K562 (cell line): Measurements from ENCODE around the gene CLCNKB. TPM values are rescaled to one million over a fixed set of nuclear protein-coding genes. Genes with fewer than 3 reads are reported as not detected.

Experiments
- ATF7 ChIP-seq: fragments of 450-650 bp; IDR thresholded peaks from 2 replicates; pipeline ENCODE4 v1.7.1; 2014; ENCODE audit warnings: mild to moderate bottlenecking, moderate library complexity
- CBX2 ChIP-seq: fragments of 200-600 bp; sonication (generic); IDR thresholded peaks from one replicate; pipeline ENCODE4 v1.6.1; 2012; ENCODE audit warnings: mild to moderate bottlenecking, low read length, inconsistent platforms; ENCODE audit not compliant: insufficient read depth, poor library complexity, severe bottlenecking
- MTA3 ChIP-seq: fragments of 450-650 bp; formaldehyde crosslinking; IDR thresholded peaks from 2 replicates; pipeline ENCODE4 v1.6.1; 2017; ENCODE audit warnings: mild to moderate bottlenecking, borderline replicate concordance
- NRF1 ChIP-seq, 2 experiments: fragments of 450-650 bp; IDR thresholded peaks in 1 of 2; conservative IDR thresholded peaks in 1 of 2; 2 replicates each; pipeline ENCODE4 v1.6.1; 2014; ENCODE audit warnings: mild to moderate bottlenecking in 2 of 2
- TBP ChIP-seq: optimal IDR thresholded peaks from 2 replicates; pipeline ENCODE3; 2011; ENCODE audit warnings: low read depth, low read length, improper control_type of control experiment
- TEAD1 ChIP-seq, 2 experiments: fragments of 450-650 bp in 1 of 2; sonication (generic) in 1 of 2; formaldehyde crosslinking; IDR thresholded peaks; 2 replicates each; pipeline versions ENCODE4 v1.4.0 to v1.8.0; 2020 to 2022; ENCODE audit warnings: mild to moderate bottlenecking in 2 of 2, missing genetic modification reagents in 1 of 2
- ZNF507 ChIP-seq: conservative IDR thresholded peaks from 2 replicates; pipeline ENCODE4 v1.6.1; 2017; ENCODE audit warnings: missing genetic modification characterization, missing compliant biosample characterization
- polyA plus RNA-seq, 8 experiments: library from polyadenylated mRNA; depleted of rRNA in 4 of 8; stranded (reverse) in 5 of 8; unstranded in 3 of 8; fragments of >200 nt; fragmentation: Nextera tagmentation in 2 of 8; fragmentation: Illumina TruSeq in 1 of 8; extraction: Ambion mirVana in 2 of 8; extraction: Trizol in 1 of 8; gene quantifications; 2 replicates each; pipeline versions ENCODE4 v1.2.1 to v1.2.3, GENCODE V29; 2011 to 2014; ENCODE audit warnings: inconsistent platforms in 1 of 8, missing spikeins in 1 of 8
- total RNA-seq, 7 experiments: library from RNA; depleted of rRNA in 6 of 7; stranded (reverse); fragments of >200 nt in 6 of 7; fragmentation: Illumina TruSeq in 2 of 7; extraction: Trizol in 2 of 7; gene quantifications; 2 replicates each; pipeline versions ENCODE4 v1.2.1 to v1.2.3, GENCODE V29; 2011 to 2021; ENCODE audit warnings: low replicate concordance in 1 of 7
- TF ChIP-seq, protein P1 (sequence below), 2 experiments: fragments of 450-650 bp; formaldehyde crosslinking in 1 of 2; IDR thresholded peaks; 2 replicates each; pipeline versions ENCODE4 v1.4.0 to v1.6.1; 2014 to 2020; ENCODE audit warnings: mild to moderate bottlenecking in 2 of 2, borderline replicate concordance in 1 of 2, low read depth in 1 of 2
- TF ChIP-seq, protein P2 (sequence below): fragments of 200-800 bp; sonication (Bioruptor generic); IDR thresholded peaks from 2 replicates; pipeline ENCODE4 v1.6.1; 2017; ENCODE audit warnings: missing genetic modification characterization, missing compliant biosample characterization
- TF ChIP-seq, protein P3 (sequence below): fragments of 250-450 bp; sonication (Bioruptor Pico); IDR thresholded peaks from 2 replicates; pipeline ENCODE4 v1.4.0; 2020

Gene CLCNKB
- total and polyA plus RNA-seq, 9 of the 15 experiments (the other 6 are each of a cell fraction or from before 2014, with no cell fraction given): 0.08 to 1.7 (median 0.64) TPM

DNA sequence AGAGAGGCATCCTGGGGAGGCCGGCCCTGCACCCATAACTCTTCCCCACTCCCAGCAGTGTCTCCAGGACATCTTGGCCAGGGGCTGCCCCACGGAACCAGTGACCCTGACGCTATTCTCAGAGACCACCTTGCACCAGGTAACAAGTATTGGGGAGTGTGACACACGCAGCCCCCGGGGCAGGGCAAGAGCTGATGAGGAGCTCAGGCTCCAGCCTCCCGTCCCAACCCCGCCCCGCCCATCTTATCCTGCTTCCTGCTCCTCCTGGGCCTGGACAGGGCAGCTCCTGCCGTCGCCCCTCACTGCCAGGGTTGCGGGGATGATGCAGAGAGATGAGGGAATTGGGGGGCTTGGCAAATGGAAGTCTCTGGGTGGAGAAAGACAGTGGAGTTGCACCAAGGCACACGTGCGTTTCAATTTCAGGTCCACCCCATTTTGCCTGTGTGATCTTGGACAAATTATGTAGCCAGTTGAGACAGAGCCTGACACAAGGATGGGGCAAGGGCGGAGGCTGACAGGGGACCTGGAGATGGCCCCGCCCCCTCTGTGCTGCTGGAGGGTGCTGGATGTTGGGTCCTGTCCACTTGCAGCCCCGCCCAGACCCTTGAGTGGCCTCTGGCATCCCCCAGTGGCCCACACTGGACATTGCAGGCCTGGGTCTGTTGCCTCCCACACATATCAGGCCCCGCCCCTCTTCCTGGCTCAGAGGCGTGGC is 11.0 kb upstream of the CLCNKB start (continued):
- TF ChIP-seq CBX2 (no peak), NRF1 (conservative IDR thresholded peaks at IDR 0.05 in 1 of 2, IDR thresholded peaks at IDR 0.05 in 1 of 2) (peak; percentile 29 to 49; a peak in 3 of 4 replicates), TEAD1 (CRISPR knock-in tag; IDR thresholded peaks at IDR 0.05) (peak; percentile 65 to 86; a peak in 3 of 4 replicates), MTA3 (peak; percentile 74; the same call in 1 of the 2 replicates), TBP (peak; percentile 21), ZNF507 (tag) (no peak), ATF7 (peak; percentile 76)
- TF ChIP-seq, protein P1, sequence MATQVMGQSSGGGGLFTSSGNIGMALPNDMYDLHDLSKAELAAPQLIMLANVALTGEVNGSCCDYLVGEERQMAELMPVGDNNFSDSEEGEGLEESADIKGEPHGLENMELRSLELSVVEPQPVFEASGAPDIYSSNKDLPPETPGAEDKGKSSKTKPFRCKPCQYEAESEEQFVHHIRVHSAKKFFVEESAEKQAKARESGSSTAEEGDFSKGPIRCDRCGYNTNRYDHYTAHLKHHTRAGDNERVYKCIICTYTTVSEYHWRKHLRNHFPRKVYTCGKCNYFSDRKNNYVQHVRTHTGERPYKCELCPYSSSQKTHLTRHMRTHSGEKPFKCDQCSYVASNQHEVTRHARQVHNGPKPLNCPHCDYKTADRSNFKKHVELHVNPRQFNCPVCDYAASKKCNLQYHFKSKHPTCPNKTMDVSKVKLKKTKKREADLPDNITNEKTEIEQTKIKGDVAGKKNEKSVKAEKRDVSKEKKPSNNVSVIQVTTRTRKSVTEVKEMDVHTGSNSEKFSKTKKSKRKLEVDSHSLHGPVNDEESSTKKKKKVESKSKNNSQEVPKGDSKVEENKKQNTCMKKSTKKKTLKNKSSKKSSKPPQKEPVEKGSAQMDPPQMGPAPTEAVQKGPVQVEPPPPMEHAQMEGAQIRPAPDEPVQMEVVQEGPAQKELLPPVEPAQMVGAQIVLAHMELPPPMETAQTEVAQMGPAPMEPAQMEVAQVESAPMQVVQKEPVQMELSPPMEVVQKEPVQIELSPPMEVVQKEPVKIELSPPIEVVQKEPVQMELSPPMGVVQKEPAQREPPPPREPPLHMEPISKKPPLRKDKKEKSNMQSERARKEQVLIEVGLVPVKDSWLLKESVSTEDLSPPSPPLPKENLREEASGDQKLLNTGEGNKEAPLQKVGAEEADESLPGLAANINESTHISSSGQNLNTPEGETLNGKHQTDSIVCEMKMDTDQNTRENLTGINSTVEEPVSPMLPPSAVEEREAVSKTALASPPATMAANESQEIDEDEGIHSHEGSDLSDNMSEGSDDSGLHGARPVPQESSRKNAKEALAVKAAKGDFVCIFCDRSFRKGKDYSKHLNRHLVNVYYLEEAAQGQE (IDR thresholded peaks at IDR 0.05; ENCODE audit: borderline replicate concordance): peak; percentile 96
- TF ChIP-seq, protein P1 (CRISPR knock-in tag; IDR thresholded peaks at IDR 0.05; ENCODE audit: low read depth): no peak
- TF ChIP-seq, protein P2, sequence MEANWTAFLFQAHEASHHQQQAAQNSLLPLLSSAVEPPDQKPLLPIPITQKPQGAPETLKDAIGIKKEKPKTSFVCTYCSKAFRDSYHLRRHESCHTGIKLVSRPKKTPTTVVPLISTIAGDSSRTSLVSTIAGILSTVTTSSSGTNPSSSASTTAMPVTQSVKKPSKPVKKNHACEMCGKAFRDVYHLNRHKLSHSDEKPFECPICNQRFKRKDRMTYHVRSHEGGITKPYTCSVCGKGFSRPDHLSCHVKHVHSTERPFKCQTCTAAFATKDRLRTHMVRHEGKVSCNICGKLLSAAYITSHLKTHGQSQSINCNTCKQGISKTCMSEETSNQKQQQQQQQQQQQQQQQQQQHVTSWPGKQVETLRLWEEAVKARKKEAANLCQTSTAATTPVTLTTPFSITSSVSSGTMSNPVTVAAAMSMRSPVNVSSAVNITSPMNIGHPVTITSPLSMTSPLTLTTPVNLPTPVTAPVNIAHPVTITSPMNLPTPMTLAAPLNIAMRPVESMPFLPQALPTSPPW (CRISPR knock-in tag): peak; percentile 78
- TF ChIP-seq, protein P3, sequence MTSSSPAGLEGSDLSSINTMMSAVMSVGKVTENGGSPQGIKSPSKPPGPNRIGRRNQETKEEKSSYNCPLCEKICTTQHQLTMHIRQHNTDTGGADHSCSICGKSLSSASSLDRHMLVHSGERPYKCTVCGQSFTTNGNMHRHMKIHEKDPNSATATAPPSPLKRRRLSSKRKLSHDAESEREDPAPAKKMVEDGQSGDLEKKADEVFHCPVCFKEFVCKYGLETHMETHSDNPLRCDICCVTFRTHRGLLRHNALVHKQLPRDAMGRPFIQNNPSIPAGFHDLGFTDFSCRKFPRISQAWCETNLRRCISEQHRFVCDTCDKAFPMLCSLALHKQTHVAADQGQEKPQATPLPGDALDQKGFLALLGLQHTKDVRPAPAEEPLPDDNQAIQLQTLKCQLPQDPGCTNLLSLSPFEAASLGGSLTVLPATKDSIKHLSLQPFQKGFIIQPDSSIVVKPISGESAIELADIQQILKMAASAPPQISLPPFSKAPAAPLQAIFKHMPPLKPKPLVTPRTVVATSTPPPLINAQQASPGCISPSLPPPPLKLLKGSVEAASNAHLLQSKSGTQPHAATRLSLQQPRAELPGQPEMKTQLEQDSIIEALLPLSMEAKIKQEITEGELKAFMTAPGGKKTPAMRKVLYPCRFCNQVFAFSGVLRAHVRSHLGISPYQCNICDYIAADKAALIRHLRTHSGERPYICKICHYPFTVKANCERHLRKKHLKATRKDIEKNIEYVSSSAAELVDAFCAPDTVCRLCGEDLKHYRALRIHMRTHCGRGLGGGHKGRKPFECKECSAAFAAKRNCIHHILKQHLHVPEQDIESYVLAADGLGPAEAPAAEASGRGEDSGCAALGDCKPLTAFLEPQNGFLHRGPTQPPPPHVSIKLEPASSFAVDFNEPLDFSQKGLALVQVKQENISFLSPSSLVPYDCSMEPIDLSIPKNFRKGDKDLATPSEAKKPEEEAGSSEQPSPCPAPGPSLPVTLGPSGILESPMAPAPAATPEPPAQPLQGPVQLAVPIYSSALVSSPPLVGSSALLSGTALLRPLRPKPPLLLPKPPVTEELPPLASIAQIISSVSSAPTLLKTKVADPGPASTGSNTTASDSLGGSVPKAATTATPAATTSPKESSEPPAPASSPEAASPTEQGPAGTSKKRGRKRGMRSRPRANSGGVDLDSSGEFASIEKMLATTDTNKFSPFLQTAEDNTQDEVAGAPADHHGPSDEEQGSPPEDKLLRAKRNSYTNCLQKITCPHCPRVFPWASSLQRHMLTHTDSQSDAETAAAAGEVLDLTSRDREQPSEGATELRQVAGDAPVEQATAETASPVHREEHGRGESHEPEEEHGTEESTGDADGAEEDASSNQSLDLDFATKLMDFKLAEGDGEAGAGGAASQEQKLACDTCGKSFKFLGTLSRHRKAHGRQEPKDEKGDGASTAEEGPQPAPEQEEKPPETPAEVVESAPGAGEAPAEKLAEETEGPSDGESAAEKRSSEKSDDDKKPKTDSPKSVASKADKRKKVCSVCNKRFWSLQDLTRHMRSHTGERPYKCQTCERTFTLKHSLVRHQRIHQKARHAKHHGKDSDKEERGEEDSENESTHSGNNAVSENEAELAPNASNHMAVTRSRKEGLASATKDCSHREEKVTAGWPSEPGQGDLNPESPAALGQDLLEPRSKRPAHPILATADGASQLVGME: 0 out of 2 replicates have a peak, but pooled peaks have one; percentile 83
